Activated B cell treated with CpG ODN at 0.5 μM for 24 hours (primary cell): Measurements from ENCODE around the gene ACBD3. TPM values are rescaled to one million over a fixed set of nuclear protein-coding genes. Genes with fewer than 3 reads are reported as not detected.

ENCODE experiments used
- ATAC-seq: fragments of 200-7000 bp; cut with Tn5 transposase; one replicate; pipeline ENCODE4 v1.10.0; 2021; ENCODE audit warnings: low read depth, mild to moderate bottlenecking, moderate library complexity
- CTCF ChIA-PET: fragments of 350-600 bp; sonication (Branson Sonifier 250); formaldehyde crosslinking; loops from one replicate; lab custom pipeline; 2021; ENCODE audit warnings: antibody characterized with exemption; lab: Charles Lee
- POLR2A ChIA-PET: fragments of 350-600 bp; sonication (Branson Sonifier 250); formaldehyde crosslinking; loops from one replicate; lab custom pipeline; 2021; ENCODE audit warnings: antibody characterized with exemption; lab: Charles Lee
- DNase-seq: peaks from one replicate; pipeline ENCODE4 v3.0.0; 2022
- H3K27ac Mint-ChIP-seq: one replicate; pipeline ENCODE4 v1.8.0; 2020; ENCODE audit warnings: mixed read lengths
- H3K27me3 Mint-ChIP-seq: one replicate; pipeline ENCODE4 v1.8.0; 2021; ENCODE audit warnings: mixed read lengths
- H3K36me3 Mint-ChIP-seq: one replicate; pipeline ENCODE4 v1.8.0; 2021; ENCODE audit warnings: low read depth, mixed read lengths
- H3K4me1 Mint-ChIP-seq: one replicate; pipeline ENCODE4 v1.8.0; 2021; ENCODE audit warnings: mixed read lengths
- H3K4me3 Mint-ChIP-seq: one replicate; pipeline ENCODE4 v1.8.0; 2020; ENCODE audit warnings: mild to moderate bottlenecking, mixed read lengths
- H3K9me3 Mint-ChIP-seq: one replicate; pipeline ENCODE4 v1.8.0; 2020; ENCODE audit warnings: mixed read lengths
- CTCF ChIP-seq: fragments of 200-600 bp; IDR thresholded peaks from one replicate; pipeline ENCODE4 v1.8.0; 2022; ENCODE audit warnings: antibody characterized with exemption, mild to moderate bottlenecking
- intact Hi-C: fragments of 100-400 bp; cut with micrococcal nuclease; formaldehyde crosslinking; loops from one replicate; pipeline ENCODE4 v1.15.1; 2024
- total RNA-seq: library from RNA; stranded (reverse); gene quantifications from 2 replicates; pipeline ENCODE4 v1.2.3, GENCODE V29; 2022

The ACBD3 gene
- total RNA-seq, 1 donor from 2014 or later: 38.6 TPM

DNA sequence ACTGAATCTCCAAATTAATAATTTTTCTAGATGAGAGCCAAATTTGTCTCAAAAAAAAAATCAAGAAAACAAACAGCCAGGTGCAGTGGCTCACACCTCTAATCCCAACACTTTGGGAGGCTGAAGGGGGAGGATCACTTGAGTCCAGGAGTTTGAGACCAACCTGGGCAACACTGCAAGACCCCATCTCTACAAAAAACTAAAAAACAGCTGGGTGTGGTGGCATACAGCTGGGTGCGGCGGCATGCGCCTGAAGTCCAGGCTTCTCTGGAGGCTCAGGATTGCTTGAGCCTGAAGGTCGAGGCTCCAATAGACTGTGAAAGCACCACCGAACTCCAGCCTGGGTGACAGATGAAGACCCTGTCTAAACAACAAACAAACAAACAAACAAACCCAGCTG, 14.0 kb downstream of the ACBD3 start:
- TF ChIP-seq CTCF: no peak
- Mint-ChIP-seq H3K27ac (no peak overlapping the region), H3K9me3 (no peaks in the 10 kb centered on the region), H3K27me3 (no peaks in the 10 kb centered on the region), H3K36me3 (peaks cover 46% of the 10 kb centered on the region), H3K4me3 (no peak overlapping the region), H3K4me1 (peaks cover 48% of the 10 kb centered on the region)
- DNase-seq (no peak), ATAC-seq (no peak)
- POLR2A ChIA-PET: interaction anchor here (0.6 to 0.9 kb wide), 2 partner anchors 44 to 62 kb away, joined by 3 read pairs; no protein-coding TSS in a partner anchor
- intact Hi-C loops: no loop called here
- CTCF ChIA-PET: no interaction called here

GRCh38 chr1:226166341-226166740, 20.2 kb downstream of the ACBD3 start:
- peaks cover 55% of the 10 kb centered on the region for H3K36me3 Mint-ChIP-seq

GRCh38 chr1:226164154-226164553, 22.4 kb downstream of the ACBD3 start:
- Mint-ChIP-seq H3K36me3 (peaks cover 65% of the 10 kb centered on the region), H3K27ac (peak overlapping the region; percentile 56), H3K9me3 (no peaks in the 10 kb centered on the region), H3K4me3 (no peak overlapping the region), H3K27me3 (no peaks in the 10 kb centered on the region), H3K4me1 (peaks cover 45% of the 10 kb centered on the region)
- CTCF ChIA-PET: no interaction called here
- ATAC-seq (no peak), DNase-seq (no peak)
- no peak for TF ChIP-seq CTCF
- intact Hi-C loops: no loop called here
- POLR2A ChIA-PET: no interaction called here

More at GRCh38 chr1:226166341-226166740, 20.2 kb downstream of the ACBD3 start:
- Mint-ChIP-seq H3K4me3 (no peak overlapping the region), H3K4me1 (peaks cover 33% of the 10 kb centered on the region), H3K27me3 (no peaks in the 10 kb centered on the region), H3K27ac (no peak overlapping the region), H3K9me3 (no peaks in the 10 kb centered on the region)
- CTCF ChIA-PET: interaction anchor here (1.2 to 3.2 kb wide), 3 partner anchors 15 to 102 kb away, joined by 3 to 10 read pairs (median 8); no protein-coding TSS in a partner anchor
- no peak for TF ChIP-seq CTCF
- intact Hi-C loops: no loop called here
- POLR2A ChIA-PET: interaction anchor here (0.6 to 1.7 kb wide), 4 partner anchors 26 to 162 kb away, joined by 3 to 5 read pairs (median 4); no protein-coding TSS in a partner anchor
- DNase-seq: no peak
- no peak for ATAC-seq

GRCh38 chr1:226162898-226163297, 23.6 kb downstream of the ACBD3 start:
- CTCF ChIA-PET: interaction anchor here (1.3 kb wide), 1 partner anchor 37 kb away, joined by 3 read pairs; no protein-coding TSS in a partner anchor
- POLR2A ChIA-PET: no interaction called here
- no peak overlapping the region for H3K4me3 Mint-ChIP-seq
- no peak for TF ChIP-seq CTCF
- no peaks in the 10 kb centered on the region for H3K9me3 Mint-ChIP-seq
- intact Hi-C loops: no loop called here
- ATAC-seq (no peak), DNase-seq (no peak)
- H3K27me3 Mint-ChIP-seq: no peaks in the 10 kb centered on the region
- peaks cover 48% of the 10 kb centered on the region for H3K4me1 Mint-ChIP-seq
- peak overlapping the region; percentile 18 for H3K27ac Mint-ChIP-seq
- H3K36me3 Mint-ChIP-seq: peaks cover 71% of the 10 kb centered on the region

DNA sequence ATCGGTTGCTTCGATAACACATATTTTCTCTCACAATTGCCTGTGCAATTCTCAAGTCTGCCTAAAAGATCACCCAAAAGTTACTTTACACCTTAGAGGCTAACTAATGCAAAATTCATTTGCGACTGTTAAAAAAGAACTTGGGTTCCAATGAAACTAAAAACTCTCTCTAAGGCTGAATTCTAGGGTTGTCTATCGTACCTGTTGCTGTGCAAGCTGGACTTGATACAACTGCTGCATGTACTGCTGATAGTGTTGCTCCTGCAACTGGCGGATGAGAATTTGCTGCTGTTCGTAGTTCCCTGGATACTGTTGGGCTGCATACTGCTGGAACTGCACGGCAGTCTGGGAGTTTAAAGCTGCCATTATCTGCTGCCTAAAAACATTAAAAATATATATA, 27.6 kb downstream of the ACBD3 start:
- peak overlapping the region; percentile 89 for H3K27ac Mint-ChIP-seq
- TF ChIP-seq CTCF: no peak
- H3K9me3 Mint-ChIP-seq: no peaks in the 10 kb centered on the region
- ChIA-PET CTCF (interaction anchor here (1.5 to 4.2 kb wide), 2 partner anchors 9 to 33 kb away, joined by 3 to 26 read pairs; no protein-coding TSS in a partner anchor), POLR2A (interaction anchor here (1.9 to 2.6 kb wide), 2 partner anchors 10 to 26 kb away, joined by 4 to 9 read pairs; no protein-coding TSS in a partner anchor)
- H3K4me1 Mint-ChIP-seq: peaks cover 69% of the 10 kb centered on the region
- ATAC-seq (no peak), DNase-seq (no peak)
- H3K36me3 Mint-ChIP-seq: peaks cover 81% of the 10 kb centered on the region
- no peak overlapping the region for H3K4me3 Mint-ChIP-seq
- no peaks in the 10 kb centered on the region for H3K27me3 Mint-ChIP-seq
- intact Hi-C loops: loop anchor here (1.0 to 2.0 kb wide), 3 partner anchors 9 to 32 kb away; no protein-coding TSS in a partner anchor
